ENCODE results near the gene NFKBIL1. TPM values are rescaled to one million over a fixed set of nuclear protein-coding genes. Genes with fewer than 3 reads are reported as not detected.

NFKBIL1 gene
- total and polyA plus RNA-seq, 9 of the 15 experiments (the other 6 are each of a cell fraction or from before 2014, with no cell fraction given) = 0.49 to 33.1 (median 7.6) TPM

DNA sequence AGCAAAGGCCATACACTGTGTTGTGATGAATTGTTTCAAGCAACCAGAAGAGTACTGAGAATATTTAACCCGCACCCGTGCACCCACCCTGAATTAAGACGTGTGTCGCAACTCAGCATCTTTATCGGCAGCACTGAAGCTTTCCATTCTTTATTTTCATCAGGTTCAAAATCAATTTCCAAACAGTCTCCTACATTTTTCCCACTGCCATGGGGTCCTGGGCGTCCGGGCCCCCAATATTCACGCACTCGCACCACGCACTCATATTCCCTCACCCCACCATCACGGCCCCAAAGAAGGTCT, 33.0 kb downstream of the NFKBIL1 start:
- DNase-seq (ENCODE audit: extremely low read depth in 1 of 4, low spot score in 3 of 4) (no peak), FAIRE-seq (no peak), ATAC-seq (no peak)
- H3K4me2 ChIP-seq (ENCODE audit: insufficient read depth, low read length) = peak overlapping the region; percentile 91
- no peaks in the 10 kb centered on the region for H3K27me3 ChIP-seq (ENCODE audit: control insufficient read depth in 2 of 2, insufficient read depth in 2 of 2, low read length in 2 of 2)
- peak overlapping the region; percentile 62 for H3K4me3 ChIP-seq
- peaks cover 0 to 28% of the 10 kb centered on the region in 2 experiments; a peak in 3 of 5 replicates for H3K4me1 ChIP-seq (replicated peaks in 1 of 2; ENCODE audit: control insufficient read depth in 2 of 2, insufficient read depth in 2 of 2, low read length in 2 of 2)
- H3K36me3 ChIP-seq (ENCODE audit: control insufficient read depth, insufficient read depth, low read length) = no peaks in the 10 kb centered on the region
- peak overlapping the region; percentile 97 for H2AFZ ChIP-seq (ENCODE audit: low read depth, low read length)
- no peaks in the 10 kb centered on the region for H3K9me1 ChIP-seq (ENCODE audit: control insufficient read depth, insufficient read depth, low read length)
- H3K27ac ChIP-seq (ENCODE audit: extremely low read depth, low read depth, low read length) = no peak overlapping the region
- no peaks in the 10 kb centered on the region for H3K79me2 ChIP-seq (ENCODE audit: control insufficient read depth, insufficient read depth, low read length)
- ChIA-PET CTCF (ENCODE audit: low intra/inter-chr PET ratio) (interaction anchor here (1.3 kb wide), 1 partner anchor 33 kb away, joined by 4 read pairs; the partner anchor contains the start of gene NFKBIL1), POLR2A (interaction anchor here (0.6 to 3.3 kb wide), 13 partner anchors 9 to 1988 kb away, joined by 3 to 20 read pairs (median 5); partner anchors contain the start of genes DDX39B and MICB)
- H3K9ac ChIP-seq (ENCODE audit: insufficient read depth in 1 of 2, low read depth in 2 of 2, low read length in 2 of 2) = peak overlapping the region; percentile 75 to 97; a peak in 3 of 4 replicates
- H3K9me3 ChIP-seq (replicated peaks; ENCODE audit: control insufficient read depth, insufficient read depth, low read depth, low read length) = no peaks in the 10 kb centered on the region
- BruUV-seq (replicated peaks) = TSS peak; percentile 46
- intact Hi-C loops (cut with micrococcal nuclease) = loop anchor here (1.0 to 10.0 kb wide), 3 partner anchors 18 to 386 kb away; partner anchors contain the start of genes ATP6V1G2 and NFKBIL1
- in situ Hi-C loops (cut with MboI) = no loop called here
- WGBS (ENCODE audit: insufficient coverage, low coverage, missing lambda C conversion rate) = 32% methylated on average over 11 of the region's 11 CpGs
- no peaks in the 10 kb centered on the region for H4K20me1 ChIP-seq (replicated peaks; ENCODE audit: control insufficient read depth, insufficient read depth, low read length)
- TF ChIP-seq FOXK1 (CRISPR knock-in tag; IDR thresholded peaks at IDR 0.05; ENCODE audit: borderline replicate concordance) (no peak), FOS (IDR thresholded peaks at IDR 0.05; ENCODE audit: extremely low read depth, insufficient read length) (no peak), HMG20A (CRISPR knock-in tag; conservative IDR thresholded peaks at IDR 0.05) (no peak), SNIP1 (IDR thresholded peaks at IDR 0.05; ENCODE audit: low read depth) (no peak), KDM5B (IDR thresholded peaks at IDR 0.05; ENCODE audit: insufficient replicate concordance, low read depth, low read length) (no peak), MECOM (CRISPR knock-in tag; IDR thresholded peaks at IDR 0.05) (no peak), GABPA (tag; conservative IDR thresholded peaks at IDR 0.05; ENCODE audit: low read depth) (no peak), CEBPG (CRISPR knock-in tag; IDR thresholded peaks at IDR 0.05) (no peak), CEBPG (tag; conservative IDR thresholded peaks at IDR 0.05 in 1 of 2, IDR thresholded peaks at IDR 0.05 in 1 of 2) (0 out of 4 replicates have a peak, but pooled peaks have one; percentile 17 to 37), BMI1 (IDR thresholded peaks at IDR 0.05; ENCODE audit: low read length) (no peak), ZFP30 (CRISPR knock-in tag; IDR thresholded peaks at IDR 0.05; ENCODE audit: borderline replicate concordance) (no peak), ZNF274 (IDR thresholded peaks at IDR 0.05; ENCODE audit: borderline replicate concordance, low read depth, low read length) (no peak), RFX1 (IDR thresholded peaks at IDR 0.05) (no peak), ZNF316 (IDR thresholded peaks at IDR 0.05) (peak; percentile 15; the same call in 1 of the 2 replicates), NFE2L1 (tag; IDR thresholded peaks at IDR 0.05; ENCODE audit: borderline replicate concordance, low read depth) (no peak), ZNF431 (CRISPR knock-in tag; IDR thresholded peaks at IDR 0.05) (no peak)
- TF ChIP-seq, protein P1, sequence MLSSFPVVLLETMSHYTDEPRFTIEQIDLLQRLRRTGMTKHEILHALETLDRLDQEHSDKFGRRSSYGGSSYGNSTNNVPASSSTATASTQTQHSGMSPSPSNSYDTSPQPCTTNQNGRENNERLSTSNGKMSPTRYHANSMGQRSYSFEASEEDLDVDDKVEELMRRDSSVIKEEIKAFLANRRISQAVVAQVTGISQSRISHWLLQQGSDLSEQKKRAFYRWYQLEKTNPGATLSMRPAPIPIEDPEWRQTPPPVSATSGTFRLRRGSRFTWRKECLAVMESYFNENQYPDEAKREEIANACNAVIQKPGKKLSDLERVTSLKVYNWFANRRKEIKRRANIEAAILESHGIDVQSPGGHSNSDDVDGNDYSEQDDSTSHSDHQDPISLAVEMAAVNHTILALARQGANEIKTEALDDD (IDR thresholded peaks at IDR 0.05) = no peak
- TF ChIP-seq, protein P2, sequence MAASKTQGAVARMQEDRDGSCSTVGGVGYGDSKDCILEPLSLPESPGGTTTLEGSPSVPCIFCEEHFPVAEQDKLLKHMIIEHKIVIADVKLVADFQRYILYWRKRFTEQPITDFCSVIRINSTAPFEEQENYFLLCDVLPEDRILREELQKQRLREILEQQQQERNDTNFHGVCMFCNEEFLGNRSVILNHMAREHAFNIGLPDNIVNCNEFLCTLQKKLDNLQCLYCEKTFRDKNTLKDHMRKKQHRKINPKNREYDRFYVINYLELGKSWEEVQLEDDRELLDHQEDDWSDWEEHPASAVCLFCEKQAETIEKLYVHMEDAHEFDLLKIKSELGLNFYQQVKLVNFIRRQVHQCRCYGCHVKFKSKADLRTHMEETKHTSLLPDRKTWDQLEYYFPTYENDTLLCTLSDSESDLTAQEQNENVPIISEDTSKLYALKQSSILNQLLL (CRISPR knock-in tag; IDR thresholded peaks at IDR 0.05; ENCODE audit: borderline replicate concordance) = no peak
- TF ChIP-seq, protein P3, sequence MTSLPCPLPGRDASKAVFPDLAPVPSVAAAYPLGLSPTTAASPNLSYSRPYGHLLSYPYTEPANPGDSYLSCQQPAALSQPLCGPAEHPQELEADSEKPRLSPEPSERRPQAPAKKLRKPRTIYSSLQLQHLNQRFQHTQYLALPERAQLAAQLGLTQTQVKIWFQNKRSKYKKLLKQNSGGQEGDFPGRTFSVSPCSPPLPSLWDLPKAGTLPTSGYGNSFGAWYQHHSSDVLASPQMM (CRISPR knock-in tag; IDR thresholded peaks at IDR 0.05) = no peak
- TF ChIP-seq, protein P4, sequence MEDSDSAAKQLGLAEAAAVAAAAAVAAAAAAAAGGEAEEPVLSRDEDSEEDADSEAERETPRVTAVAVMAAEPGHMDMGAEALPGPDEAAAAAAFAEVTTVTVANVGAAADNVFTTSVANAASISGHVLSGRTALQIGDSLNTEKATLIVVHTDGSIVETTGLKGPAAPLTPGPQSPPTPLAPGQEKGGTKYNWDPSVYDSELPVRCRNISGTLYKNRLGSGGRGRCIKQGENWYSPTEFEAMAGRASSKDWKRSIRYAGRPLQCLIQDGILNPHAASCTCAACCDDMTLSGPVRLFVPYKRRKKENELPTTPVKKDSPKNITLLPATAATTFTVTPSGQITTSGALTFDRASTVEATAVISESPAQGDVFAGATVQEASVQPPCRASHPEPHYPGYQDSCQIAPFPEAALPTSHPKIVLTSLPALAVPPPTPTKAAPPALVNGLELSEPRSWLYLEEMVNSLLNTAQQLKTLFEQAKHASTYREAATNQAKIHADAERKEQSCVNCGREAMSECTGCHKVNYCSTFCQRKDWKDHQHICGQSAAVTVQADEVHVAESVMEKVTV (CRISPR knock-in tag; IDR thresholded peaks at IDR 0.05) = no peak
